Endothelial cell of umbilical vein (primary cell): ENCODE data around the gene TEAD4. TPM values are rescaled to one million over a fixed set of nuclear protein-coding genes. Genes with fewer than 3 reads are reported as not detected.

Experiments
- BruUV-seq: library from RNA; stranded (reverse); fragments of 400-500 nt; replicated peaks from 2 replicates; lab custom pipeline; 2021; lab: Mats Ljungman, UMichigan
- CTCF ChIA-PET: fragments of 300-600, 350-600 bp; sonication (Branson Sonifier 250); formaldehyde crosslinking; loops from one replicate; lab custom pipeline; 2021; ENCODE audit warnings: antibody characterized with exemption, inconsistent platforms; lab: Charles Lee
- POLR2A ChIA-PET: fragments of 300-600, 350-600 bp; sonication (Branson Sonifier 250); formaldehyde crosslinking; loops from one replicate; lab custom pipeline; 2021; ENCODE audit warnings: antibody characterized with exemption, inconsistent platforms; lab: Charles Lee
- DNase-seq: peaks from one replicate; pipeline ENCODE4 v3.0.0-alpha.2; 2011; ENCODE audit warnings: low read depth, low spot score
- FAIRE-seq: peaks from 2 replicates; lab custom pipeline; 2011; peaks lifted over from hg19 to GRCh38; lab: Jason Lieb, UNC
- H2AFZ ChIP-seq: 2 replicates; pipeline ENCODE4 v1.6.0; 2012; ENCODE audit warnings: low read depth, low read length, control low read depth, inconsistent platforms
- H3K27ac ChIP-seq: 2 replicates; pipeline ENCODE4 v1.5.1; 2011; ENCODE audit warnings: low read depth, mild to moderate bottlenecking, control low read depth, low read length, moderate library complexity; ENCODE audit not compliant: insufficient read depth
- H3K27me3 ChIP-seq, 2 experiments: 2 replicates each; pipeline versions ENCODE4 v1.6.0 to v1.6.1; 2011; ENCODE audit warnings: low read length in 2 of 2, mixed read lengths in 1 of 2; ENCODE audit not compliant: control insufficient read depth in 2 of 2, insufficient read depth in 2 of 2
- H3K36me3 ChIP-seq, 2 experiments: 2 replicates in 1 of 2; 3 replicates in 1 of 2; pipeline ENCODE4 v1.5.1; 2011; ENCODE audit warnings: low read length in 2 of 2, mild to moderate bottlenecking in 1 of 2, moderate library complexity in 1 of 2; ENCODE audit not compliant: control insufficient read depth in 2 of 2, insufficient read depth in 2 of 2; ENCODE audit errors: extremely low read depth in 1 of 2
- H3K4me1 ChIP-seq: 3 replicates; pipeline ENCODE4 v1.5.1; 2011; ENCODE audit warnings: mild to moderate bottlenecking, low read length; ENCODE audit not compliant: control insufficient read depth, insufficient read depth; ENCODE audit errors: extremely low read depth
- H3K4me2 ChIP-seq: 2 replicates; pipeline ENCODE4 v1.6.1; 2011; ENCODE audit warnings: low read length, control low read depth, mixed read lengths; ENCODE audit not compliant: insufficient read depth
- H3K4me3 ChIP-seq, 3 experiments: fragments of 200-600 bp in 1 of 3; sonication (generic), shearing (Covaris generic) in 1 of 3; replicated peaks in 1 of 3; 2 replicates each; pipeline ENCODE4 v1.5.1; 2011 to 2016; ENCODE audit warnings: control low read depth in 3 of 3, low read length in 3 of 3, mild to moderate bottlenecking in 2 of 3, inconsistent platforms in 1 of 3, low read depth in 1 of 3, moderate library complexity in 1 of 3; ENCODE audit not compliant: insufficient read depth in 1 of 3
- H3K79me2 ChIP-seq: 2 replicates; pipeline ENCODE4 v1.6.0; 2012; ENCODE audit warnings: low read length, inconsistent platforms; ENCODE audit not compliant: control insufficient read depth, insufficient read depth
- H3K9ac ChIP-seq: replicated peaks from 2 replicates; pipeline ENCODE3; 2011; ENCODE audit warnings: low read length, control low read depth; ENCODE audit not compliant: insufficient read depth; ENCODE audit errors: extremely low read depth
- H3K9me1 ChIP-seq: replicated peaks from 3 replicates; pipeline ENCODE4 v1.6.0; 2011; ENCODE audit warnings: mild to moderate bottlenecking, low read length; ENCODE audit not compliant: control insufficient read depth, insufficient read depth; ENCODE audit errors: extremely low read depth
- H3K9me3 ChIP-seq: replicated peaks from 2 replicates; pipeline ENCODE4 v1.5.1; 2012; ENCODE audit warnings: low read length, inconsistent platforms; ENCODE audit not compliant: control insufficient read depth, insufficient read depth
- H4K20me1 ChIP-seq: replicated peaks from 2 replicates; pipeline ENCODE3; 2011; ENCODE audit warnings: mild to moderate bottlenecking, low read length; ENCODE audit not compliant: control insufficient read depth, insufficient read depth; ENCODE audit errors: extremely low read depth
- EZH2 ChIP-seq: IDR thresholded peaks from 2 replicates; pipeline ENCODE4 v1.6.1; 2012; ENCODE audit warnings: borderline replicate concordance, low read depth, mild to moderate bottlenecking, moderate library complexity, low read length, inconsistent platforms; ENCODE audit not compliant: severe bottlenecking
- FOS ChIP-seq: IDR thresholded peaks from 2 replicates; pipeline ENCODE4 v1.6.1; 2011; ENCODE audit warnings: mild to moderate bottlenecking, low read length, moderate library complexity, borderline replicate concordance; ENCODE audit not compliant: insufficient read depth
- GATA2 ChIP-seq: IDR thresholded peaks from 2 replicates; pipeline ENCODE4 v1.7.0; 2011; ENCODE audit warnings: low read depth, mild to moderate bottlenecking, moderate library complexity, mixed read lengths, low read length; ENCODE audit not compliant: insufficient read length, insufficient read depth
- JUN ChIP-seq: IDR thresholded peaks from 2 replicates; pipeline ENCODE4 v1.6.1; 2011; ENCODE audit warnings: borderline replicate concordance, low read depth; ENCODE audit not compliant: insufficient read length, insufficient read depth
- MYC ChIP-seq: IDR thresholded peaks from one replicate; pipeline ENCODE4 v1.6.1; 2011; ENCODE audit warnings: mild to moderate bottlenecking, low read depth, low read length
- POLR2A ChIP-seq: IDR thresholded peaks from 2 replicates; pipeline ENCODE4 v1.6.1; 2012; ENCODE audit warnings: low read depth, mild to moderate bottlenecking, control low read depth, low read length
- POLR2AphosphoS5 ChIP-seq: IDR thresholded peaks from 2 replicates; pipeline ENCODE4 v1.6.1; 2012; ENCODE audit warnings: low read depth, mild to moderate bottlenecking, control low read depth, low read length, moderate library complexity; ENCODE audit not compliant: insufficient read depth
- dilution Hi-C: fragments of 300-500 bp; cut with MboI; formaldehyde crosslinking; loops from one replicate; pipeline ENCODE4 v1.15.0; 2019; ENCODE audit warnings: low sequenced_read_pairs; ENCODE audit not compliant: extremely low pct_ligation_motif_present
- intact Hi-C: fragments of 100-400 bp; cut with micrococcal nuclease; formaldehyde crosslinking; loops from one replicate; pipeline ENCODE4 v1.10.0; 2022
- polyA plus RNA-seq, 4 experiments: library from polyadenylated mRNA; depleted of rRNA in 3 of 4; stranded (reverse) in 3 of 4; unstranded in 1 of 4; fragments of >200 nt; gene quantifications; 2 replicates each; pipeline versions ENCODE4 v1.2.1 to v1.2.3, GENCODE V29; 2011 to 2012; ENCODE audit warnings: missing spikeins in 1 of 4
- total RNA-seq: library from RNA; stranded (reverse); gene quantifications from 2 replicates; pipeline ENCODE4 v1.2.3, GENCODE V29; 2021
- TF ChIP-seq, protein P1 (sequence below), 2 donors: IDR thresholded peaks; 1 replicate in 1 of 2; 2 replicates in 1 of 2; pipeline ENCODE4 v1.5.1; 2011; ENCODE audit warnings: low read length in 2 of 2, mild to moderate bottlenecking in 2 of 2, moderate library complexity in 2 of 2, control low read depth in 1 of 2, inconsistent platforms in 1 of 2, low read depth in 1 of 2; ENCODE audit not compliant: insufficient read depth in 1 of 2; ENCODE audit errors: extremely low read depth in 1 of 2
- TF ChIP-seq, protein P2 (sequence below): IDR thresholded peaks from 2 replicates; pipeline ENCODE4 v1.6.1; 2011; ENCODE audit not compliant: insufficient read depth, insufficient read length

Gene TEAD4
- total and polyA plus RNA-seq, 2 donors (not counting 3 experiments of a cell fraction or from before 2014, with no cell fraction given) = 34.4 to 46.0 TPM

DNA sequence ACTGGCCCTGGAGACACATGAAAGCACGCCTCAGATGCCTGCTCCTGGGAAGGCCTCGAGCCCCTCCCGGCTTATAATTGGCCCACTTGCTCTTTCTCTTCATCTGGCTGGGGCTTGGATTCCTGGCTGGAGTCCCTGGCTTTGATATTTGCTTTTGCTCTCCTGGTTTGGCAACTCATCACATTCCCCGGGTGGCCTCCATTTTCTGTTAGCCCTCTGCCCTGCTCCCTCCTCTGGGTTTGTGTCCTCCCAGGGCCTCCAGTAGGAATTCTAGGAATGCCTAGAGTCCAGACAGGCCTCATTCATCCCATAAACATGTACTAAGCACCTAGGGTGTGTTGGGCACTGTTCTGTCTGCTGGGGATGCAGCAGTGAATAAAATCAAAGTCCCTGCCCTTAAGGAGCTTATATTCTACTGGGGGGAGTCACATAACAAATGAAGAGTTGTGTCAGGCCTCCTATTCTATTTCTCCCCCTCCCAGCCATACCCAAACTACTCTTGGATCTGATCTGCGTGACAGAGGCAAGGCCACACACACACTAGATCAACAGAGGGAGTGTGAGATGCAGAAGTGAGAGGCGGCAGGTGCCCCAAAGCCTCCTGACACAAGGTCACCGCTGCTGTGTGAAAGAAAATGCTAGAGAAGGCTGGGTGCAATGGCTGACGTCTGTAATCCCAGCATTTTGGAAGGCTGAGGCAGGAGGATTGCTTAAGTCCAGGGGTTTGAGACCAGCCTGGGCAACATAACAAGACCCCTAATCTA is 96.7 kb downstream of the TEAD4 start:
- H3K4me1 ChIP-seq = no peaks in the 10 kb centered on the region
- CTCF ChIA-PET = interaction anchor here (0.9 to 3.5 kb wide), 3 partner anchors 14 to 17 kb away, joined by 3 to 15 read pairs (median 13); no protein-coding TSS in a partner anchor
- dilution Hi-C loops (no loop called here), intact Hi-C loops (no loop called here)
- no peak overlapping the region for H3K9ac ChIP-seq
- FAIRE-seq = no peak
- H3K27me3 ChIP-seq = peaks cover 4 to 5% of the 10 kb centered on the region in 2 experiments
- BruUV-seq = no TSS peak
- no peaks in the 10 kb centered on the region for H3K36me3 ChIP-seq
- POLR2A ChIA-PET = no interaction called here
- H3K9me1 ChIP-seq = no peaks in the 10 kb centered on the region
- no peak for DNase-seq
- H3K4me2 ChIP-seq = no peak overlapping the region
- H3K4me3 ChIP-seq = no peak overlapping the region
- TF ChIP-seq FOS = no peak
- no peak overlapping the region for H3K27ac ChIP-seq
- no peaks in the 10 kb centered on the region for H3K9me3 ChIP-seq
- H4K20me1 ChIP-seq = no peaks in the 10 kb centered on the region
- no peaks in the 10 kb centered on the region for H3K79me2 ChIP-seq
- no peak overlapping the region for H2AFZ ChIP-seq

GRCh38 chr12:3061059-3061458 is 101.9 kb downstream of the TEAD4 start:
- Histone ChIP-seq H3K9ac (no peak overlapping the region), H3K4me1 (no peaks in the 10 kb centered on the region), H3K36me3 (no peaks in the 10 kb centered on the region), H3K4me3 (no peak overlapping the region), H3K27me3 (peaks cover 16 to 20% of the 10 kb centered on the region in 2 experiments), H3K9me3 (no peaks in the 10 kb centered on the region), H3K79me2 (no peaks in the 10 kb centered on the region), H4K20me1 (no peaks in the 10 kb centered on the region), H2AFZ (no peak overlapping the region), H3K27ac (no peak overlapping the region), H3K9me1 (no peaks in the 10 kb centered on the region), H3K4me2 (no peak overlapping the region)
- dilution Hi-C loops = no loop called here
- CTCF ChIA-PET = interaction anchor here (1.3 to 1.9 kb wide), 2 partner anchors 12 to 216 kb away, joined by 3 to 9 read pairs; no protein-coding TSS in a partner anchor
- no TSS peak for BruUV-seq
- DNase-seq (no peak), FAIRE-seq (no peak)
- TF ChIP-seq, protein P1, sequence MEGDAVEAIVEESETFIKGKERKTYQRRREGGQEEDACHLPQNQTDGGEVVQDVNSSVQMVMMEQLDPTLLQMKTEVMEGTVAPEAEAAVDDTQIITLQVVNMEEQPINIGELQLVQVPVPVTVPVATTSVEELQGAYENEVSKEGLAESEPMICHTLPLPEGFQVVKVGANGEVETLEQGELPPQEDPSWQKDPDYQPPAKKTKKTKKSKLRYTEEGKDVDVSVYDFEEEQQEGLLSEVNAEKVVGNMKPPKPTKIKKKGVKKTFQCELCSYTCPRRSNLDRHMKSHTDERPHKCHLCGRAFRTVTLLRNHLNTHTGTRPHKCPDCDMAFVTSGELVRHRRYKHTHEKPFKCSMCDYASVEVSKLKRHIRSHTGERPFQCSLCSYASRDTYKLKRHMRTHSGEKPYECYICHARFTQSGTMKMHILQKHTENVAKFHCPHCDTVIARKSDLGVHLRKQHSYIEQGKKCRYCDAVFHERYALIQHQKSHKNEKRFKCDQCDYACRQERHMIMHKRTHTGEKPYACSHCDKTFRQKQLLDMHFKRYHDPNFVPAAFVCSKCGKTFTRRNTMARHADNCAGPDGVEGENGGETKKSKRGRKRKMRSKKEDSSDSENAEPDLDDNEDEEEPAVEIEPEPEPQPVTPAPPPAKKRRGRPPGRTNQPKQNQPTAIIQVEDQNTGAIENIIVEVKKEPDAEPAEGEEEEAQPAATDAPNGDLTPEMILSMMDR (IDR thresholded peaks at IDR 0.05; ENCODE audit: extremely low read depth in 1 of 2, insufficient read depth in 1 of 2, low read depth in 1 of 2, low read length in 2 of 2) = no peak
- no peak for TF ChIP-seq GATA2
- TF ChIP-seq POLR2AphosphoS5 = no peak
- no peak for TF ChIP-seq EZH2
- no peak for TF ChIP-seq POLR2A
- TF ChIP-seq JUN = no peak
- TF ChIP-seq, protein P2, sequence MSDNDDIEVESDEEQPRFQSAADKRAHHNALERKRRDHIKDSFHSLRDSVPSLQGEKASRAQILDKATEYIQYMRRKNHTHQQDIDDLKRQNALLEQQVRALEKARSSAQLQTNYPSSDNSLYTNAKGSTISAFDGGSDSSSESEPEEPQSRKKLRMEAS = no peak
- no peak for TF ChIP-seq MYC
- TF ChIP-seq FOS = no peak
- POLR2A ChIA-PET = no interaction called here
- intact Hi-C loops = no loop called here
